ENCODE measurements around the gene FGF22.
"Not testable (repeated sequence)": the region's sequence is repeated elsewhere in the genome, so short reads cannot be mapped to it uniquely, and the experiment has no call there.

Gene FGF22

DNA sequence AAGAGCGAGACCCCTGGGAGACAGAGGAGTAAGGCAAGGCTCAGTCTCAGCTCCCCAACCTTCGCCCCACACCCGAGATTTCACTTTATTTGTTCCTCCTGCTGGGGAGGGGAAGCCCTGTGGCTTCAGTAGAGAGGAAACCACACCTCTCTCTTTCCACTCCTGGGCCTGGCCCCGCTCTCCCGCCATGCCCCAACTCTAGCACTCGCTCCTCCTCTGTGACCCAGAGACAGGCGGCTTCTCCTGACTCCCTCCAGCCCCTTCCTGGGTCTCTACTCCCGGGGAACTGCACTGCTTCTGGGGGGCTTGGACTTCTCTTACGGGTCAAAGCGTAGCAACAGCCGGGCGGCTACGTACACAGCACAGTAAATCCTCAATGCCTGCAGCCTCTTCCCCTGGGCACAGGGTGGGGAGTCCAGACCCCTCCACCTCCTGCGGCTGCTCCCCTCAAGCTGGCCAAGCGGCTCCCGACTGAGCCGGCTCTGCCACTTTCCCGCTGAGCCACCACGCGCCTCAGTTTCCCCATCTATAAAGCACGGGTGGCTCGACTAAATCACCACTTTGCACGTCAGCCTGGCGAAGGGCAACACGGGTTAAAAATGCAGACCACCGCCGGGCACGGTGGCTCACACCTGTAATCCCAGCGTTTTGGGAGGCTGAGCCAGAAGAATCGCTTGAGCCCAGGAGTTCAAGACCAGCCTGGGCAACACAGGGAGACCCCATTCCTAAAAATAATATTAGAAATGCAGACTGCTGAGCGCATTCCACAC is 21.9 kb downstream of the FGF22 start:
- no peak for DNase-seq

DNA sequence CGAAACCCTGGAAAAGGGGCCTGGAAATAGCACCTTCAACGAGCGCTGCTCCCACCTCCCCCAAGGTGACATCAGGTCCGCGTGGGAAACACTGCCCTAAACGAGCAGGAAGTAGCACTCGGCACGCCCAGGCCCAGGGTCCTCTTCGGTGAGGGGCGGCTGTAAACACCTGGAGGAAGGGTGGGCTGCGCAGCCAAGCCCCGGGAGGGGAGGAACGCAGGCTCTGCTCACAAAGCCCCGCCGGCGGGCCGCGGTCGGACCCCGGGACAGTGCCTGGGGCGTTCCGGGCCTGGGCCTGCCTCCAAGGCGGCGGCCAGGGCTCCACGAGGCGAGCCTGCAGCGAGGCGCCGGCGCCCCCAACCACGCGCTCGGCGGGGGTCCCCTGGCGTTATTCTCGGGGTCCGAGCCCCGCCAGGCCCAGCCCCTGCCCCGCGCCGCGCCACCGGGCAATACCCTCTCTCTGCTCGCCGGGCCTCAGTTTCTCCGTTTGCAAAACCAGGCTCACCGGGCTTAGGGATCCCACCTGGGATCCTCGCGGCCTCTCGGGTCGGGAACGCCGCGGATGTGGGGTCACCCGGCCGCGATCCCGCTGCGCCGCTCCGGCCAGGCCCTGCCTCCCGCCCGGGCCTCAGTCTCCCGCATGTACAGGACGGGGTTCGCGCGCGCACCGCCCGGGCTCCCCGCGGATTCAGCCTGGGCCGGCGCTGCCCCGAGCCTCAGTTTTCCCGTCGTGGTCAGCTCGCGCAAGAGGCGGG is 22.7 kb downstream of the FGF22 start:
- no peak for DNase-seq

DNA sequence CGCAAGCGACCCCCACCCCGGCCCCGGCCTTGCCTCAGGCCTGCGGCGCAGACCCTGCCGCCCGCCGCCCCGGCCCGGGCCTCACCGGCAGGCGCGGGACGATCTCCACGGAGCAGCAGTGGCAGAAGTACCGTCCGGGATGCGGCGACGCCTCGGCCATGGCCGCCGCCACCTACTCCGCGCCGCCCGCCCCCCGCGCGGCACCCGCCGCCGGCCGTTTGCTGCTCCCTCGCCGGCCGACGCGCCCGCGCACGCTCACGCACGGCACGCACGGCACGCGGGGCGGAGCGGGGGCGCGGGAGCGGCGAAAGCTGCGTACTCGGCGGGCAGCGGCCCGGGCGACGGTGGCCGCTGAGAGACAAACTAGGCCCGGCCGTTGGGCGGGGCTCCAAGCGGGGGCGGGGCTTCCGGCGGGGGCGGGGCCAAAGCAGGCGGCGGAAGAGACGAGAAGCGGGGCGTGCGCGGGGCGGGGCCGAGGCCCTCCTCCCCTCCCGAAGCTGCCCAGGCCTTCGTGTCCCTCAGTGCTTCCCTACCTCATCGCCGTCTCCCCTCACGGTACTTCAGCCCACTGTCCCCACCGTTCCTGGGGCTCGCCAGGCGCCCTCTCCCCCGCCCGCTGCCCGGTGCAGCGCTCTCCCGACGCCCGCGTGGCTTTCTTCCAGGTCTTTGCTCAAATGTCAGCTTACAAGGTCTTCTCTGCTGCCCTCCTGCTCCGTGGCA is 23.4 kb downstream of the FGF22 start, which contains the start of gene RNF126:
RNF126 (minus strand) TSS at position 253 of the 720 bp plus-strand sequence; CDS start at position 160, 93 bp downstream.
- peak; percentile 96 for DNase-seq

DNA sequence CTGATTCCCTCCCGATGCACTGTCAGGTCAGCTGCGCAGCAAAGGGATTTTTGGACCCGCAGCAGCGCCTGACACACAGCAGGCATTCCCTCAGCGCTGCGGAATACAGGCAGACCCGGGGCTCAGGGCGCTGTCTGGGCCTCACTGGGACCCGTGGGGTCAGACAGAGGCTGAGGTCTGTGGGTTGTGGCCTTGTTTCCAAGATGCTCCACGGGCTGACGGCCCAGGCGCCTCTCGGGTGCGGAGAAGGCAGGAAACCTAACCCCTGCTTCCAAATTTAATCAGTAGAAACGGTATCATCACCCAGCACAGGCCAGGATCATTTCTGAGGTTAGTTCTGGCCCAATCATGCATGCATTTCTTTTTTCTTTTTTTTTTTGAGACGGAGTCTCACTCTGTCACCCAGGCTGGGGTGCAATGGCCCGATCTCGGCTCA is 24.0 kb downstream of the FGF22 start:
- DNase-seq, result no peak

DNA sequence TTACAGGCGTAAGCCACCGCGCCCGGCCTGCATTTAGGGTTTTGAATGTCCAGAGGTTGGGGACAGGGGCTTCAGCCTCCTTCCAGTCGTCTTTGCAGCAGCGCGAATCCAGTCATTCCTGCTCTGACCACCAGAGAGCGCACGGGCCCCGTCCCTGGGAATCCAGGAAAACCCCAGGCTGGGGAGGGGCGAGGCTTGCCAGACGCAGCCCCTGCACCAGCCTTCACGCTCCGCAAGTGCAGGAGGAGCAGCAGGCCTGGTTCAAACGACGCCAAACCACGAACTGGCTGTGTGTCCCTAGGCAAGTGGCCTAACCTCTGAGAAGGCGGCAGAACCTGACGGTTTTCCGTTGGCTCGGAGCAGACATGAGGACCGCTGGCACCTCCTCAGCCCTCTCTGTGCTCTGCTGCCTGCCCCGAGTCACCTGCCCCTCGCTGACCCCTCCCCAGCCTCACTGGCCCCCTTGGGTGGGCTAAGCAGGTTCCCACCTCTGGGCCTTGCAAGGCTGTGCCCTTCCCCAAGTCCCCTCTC is 25.3 kb downstream of the FGF22 start:
- DNase-seq, result peak; percentile 87

DNA sequence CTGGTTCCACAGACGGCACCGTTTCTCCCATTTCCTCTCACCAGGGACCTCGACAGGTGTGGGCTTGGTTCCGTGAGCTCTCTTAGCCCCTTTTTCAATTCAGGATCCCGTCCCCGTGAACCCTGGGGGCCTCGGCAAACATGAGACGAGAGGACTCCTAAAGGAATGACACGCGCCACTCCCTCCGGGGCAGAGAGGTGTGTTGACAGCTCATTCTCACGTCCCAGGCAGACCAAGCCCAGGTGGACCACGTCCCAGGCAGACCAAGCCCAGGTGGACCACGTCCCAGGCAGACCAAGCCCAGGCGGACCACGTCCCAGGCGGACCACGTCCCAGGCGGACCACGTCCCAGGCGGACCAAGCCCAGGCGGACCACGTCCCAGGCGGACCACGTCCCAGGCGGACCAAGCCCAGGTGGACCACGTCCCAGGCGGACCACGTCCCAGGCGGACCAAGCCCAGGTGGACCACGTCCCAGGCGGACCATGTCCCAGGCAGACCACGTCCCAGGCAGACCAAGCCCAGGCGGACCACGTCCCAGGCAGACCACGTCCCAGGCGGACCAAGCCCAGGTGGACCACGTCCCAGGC is 27.4 kb downstream of the FGF22 start:
- DNase-seq, result not testable (repeated sequence)

DNA sequence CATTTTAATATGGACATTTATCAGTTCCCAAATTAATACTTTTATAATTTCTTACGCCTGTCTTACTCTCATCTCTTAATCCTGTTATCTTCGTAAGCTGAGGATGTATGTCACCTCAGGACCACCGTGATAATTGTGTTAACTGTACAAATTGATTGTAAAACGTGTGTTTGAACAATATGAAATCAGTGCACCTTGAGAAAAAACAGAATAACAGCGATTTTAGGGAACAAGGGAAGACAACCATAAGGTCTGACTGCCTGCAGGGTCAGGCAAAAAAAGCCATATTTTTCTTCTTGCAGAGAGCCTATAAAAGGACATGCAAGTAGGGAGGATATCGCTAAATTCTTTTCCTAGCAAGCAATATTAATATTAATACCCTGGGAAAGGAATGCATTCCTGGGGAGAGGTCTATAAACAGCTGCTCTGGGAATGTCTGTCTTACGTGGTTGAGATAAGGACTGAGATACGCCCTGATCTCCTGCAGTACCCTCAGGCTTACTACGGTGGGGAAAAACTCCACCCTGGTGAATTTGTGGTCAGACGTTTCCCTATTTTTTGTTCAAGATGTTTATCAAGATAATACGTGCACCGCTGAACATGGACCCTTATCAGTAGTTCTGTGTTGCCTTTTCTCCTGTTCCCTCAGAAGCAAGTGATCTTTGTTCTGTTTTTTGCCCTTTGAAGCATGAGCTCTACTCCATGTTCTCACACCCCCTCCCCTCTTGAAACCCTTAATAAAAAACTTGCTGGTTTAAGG is 29.2 kb downstream of the FGF22 start:
- not testable (repeated sequence) for DNase-seq

DNA sequence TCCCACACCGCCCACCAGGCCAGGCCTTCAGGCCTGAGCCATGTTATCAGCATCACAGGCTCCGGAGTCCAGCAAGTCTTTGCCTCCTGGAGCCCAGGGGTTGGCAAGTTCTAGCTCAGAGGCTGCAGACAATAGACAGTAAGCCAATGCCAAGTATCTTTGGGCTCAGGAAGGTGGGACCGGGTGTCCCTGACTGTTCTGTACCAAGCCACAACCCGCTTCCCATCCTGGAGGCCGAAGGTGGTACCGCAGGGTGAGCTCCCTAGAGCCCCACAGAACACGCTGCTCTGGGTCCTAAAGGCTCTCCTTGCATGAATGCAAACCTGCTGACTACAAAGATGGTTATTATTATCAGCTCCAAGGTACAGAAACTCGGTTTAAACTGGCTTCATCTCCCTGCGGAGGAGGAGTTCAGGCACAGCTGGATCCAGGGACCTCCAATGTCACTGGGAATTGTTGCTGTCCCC is 31.0 kb downstream of the FGF22 start:
- DNase-seq, result no peak

DNA sequence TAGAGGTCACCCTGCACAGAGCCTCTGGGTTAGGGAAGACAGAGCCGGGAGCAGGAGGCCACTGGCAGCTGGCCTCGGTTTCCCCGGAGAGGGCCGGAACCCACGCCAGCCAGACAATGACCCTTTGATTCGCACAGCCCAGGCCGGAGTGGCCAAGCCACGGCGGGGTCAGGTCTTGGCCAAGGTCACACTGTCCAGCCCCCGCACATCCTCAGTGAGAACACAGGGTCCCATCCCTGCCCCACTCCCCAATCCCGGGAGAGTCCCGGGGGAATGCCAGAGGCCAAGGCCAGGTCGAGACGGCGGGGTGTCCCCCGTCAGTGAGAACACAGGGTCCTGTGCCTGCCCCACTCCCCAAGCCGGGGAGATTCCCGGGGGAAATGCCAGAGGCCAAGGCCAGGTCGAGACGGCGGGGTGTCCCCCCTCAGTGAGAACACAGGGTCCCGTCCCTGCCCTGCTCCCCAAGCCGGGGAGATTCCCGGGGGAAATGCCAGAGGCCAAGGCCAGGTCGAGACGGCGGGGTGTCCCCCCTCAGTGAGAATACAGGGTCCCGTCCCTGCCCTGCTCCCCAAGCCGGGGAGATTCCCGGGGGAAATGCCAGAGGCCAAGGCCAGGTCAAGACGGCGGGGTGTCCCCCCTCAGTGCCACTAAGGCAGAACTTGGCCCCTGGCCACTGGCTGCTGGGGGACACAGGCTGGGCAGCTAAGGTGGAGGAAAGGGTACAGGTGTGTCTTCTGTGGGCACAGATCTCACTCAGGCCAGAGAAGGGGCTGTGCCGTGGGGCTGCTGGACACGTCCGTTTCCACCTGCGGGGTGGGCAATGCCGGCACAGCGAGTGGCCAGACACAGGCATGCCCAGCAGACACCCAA is 34.8 kb downstream of the FGF22 start:
- DNase-seq, result no peak

DNA sequence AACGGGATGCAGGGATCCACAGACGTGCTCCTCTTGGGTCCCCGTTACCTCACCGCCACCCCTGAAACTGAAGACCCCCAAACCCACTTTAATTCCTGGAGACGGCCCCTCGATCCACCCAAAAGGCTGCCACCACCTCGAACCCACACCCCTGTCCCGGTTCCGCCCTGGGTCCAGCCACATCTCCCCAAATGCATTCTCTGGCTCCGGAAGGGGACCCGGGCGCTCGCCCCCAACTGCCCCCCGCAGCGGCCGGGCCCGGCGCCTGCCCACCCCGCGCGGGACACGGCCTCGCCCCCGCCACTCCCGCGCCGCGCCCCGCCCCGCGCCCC is 36.3 kb downstream of the FGF22 start:
- DNase-seq, result no peak

DNA sequence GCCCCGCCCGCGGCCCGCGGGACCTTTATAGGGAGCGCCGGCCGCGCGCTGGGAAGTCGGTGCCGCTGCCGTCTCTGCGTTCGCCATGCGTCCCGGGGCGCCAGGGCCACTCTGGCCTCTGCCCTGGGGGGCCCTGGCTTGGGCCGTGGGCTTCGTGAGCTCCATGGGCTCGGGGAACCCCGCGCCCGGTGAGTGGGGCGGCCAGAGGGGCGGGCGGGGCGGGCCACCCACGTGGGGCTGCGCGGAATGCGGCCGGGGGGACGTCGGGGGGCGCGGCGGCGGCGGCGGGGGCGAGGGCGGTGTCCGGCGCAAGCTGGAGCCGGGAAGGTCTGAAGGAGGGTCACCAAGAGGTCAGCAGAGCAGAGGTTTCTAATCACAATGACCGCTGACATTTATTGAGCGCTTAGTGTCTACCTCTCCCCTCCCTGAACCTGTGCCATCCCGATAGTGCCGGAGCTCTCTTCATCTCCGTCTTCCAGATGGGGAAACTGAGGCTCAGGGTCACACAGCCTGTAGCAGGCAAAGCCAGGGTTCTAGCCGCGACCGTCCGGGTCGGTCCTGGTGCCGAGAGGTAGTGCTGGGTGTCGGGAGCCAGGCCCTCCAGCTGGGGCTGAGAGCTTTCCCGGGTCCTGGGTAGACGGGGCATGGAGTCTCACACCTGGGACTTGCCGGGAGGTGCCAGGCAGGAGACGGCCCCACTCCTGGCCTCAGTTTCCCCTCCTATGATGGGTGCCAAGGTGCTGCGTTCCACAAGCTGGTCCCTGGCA is 36.8 kb downstream of the FGF22 start, which contains the start of gene FSTL3:
FSTL3 (plus strand) TSS at position 54 of the 767 bp plus-strand sequence; CDS start at position 86, 32 bp downstream.
- DNase-seq, result no peak

DNA sequence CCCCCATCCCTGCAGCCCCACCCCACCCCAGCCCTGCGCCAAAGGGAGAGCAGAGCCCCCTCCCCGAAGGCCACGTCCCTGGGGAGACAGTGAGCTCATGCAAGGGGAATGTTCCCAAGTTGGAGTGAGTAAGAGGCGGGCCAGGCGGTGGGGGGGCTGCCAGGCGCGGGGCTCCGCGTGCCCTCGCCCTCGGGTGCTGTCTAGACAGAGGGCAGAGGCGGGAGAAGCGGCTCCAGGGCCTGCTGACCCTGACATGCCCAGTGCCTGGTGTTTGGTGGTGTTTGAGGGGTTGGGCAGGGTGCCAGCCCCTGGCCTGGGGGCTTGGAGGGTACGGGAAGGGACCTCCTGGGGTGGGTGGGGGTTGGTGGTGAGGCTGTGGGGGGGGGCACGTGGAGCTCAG is 37.5 kb downstream of the FGF22 start:
- peak; percentile 74 for DNase-seq

DNA sequence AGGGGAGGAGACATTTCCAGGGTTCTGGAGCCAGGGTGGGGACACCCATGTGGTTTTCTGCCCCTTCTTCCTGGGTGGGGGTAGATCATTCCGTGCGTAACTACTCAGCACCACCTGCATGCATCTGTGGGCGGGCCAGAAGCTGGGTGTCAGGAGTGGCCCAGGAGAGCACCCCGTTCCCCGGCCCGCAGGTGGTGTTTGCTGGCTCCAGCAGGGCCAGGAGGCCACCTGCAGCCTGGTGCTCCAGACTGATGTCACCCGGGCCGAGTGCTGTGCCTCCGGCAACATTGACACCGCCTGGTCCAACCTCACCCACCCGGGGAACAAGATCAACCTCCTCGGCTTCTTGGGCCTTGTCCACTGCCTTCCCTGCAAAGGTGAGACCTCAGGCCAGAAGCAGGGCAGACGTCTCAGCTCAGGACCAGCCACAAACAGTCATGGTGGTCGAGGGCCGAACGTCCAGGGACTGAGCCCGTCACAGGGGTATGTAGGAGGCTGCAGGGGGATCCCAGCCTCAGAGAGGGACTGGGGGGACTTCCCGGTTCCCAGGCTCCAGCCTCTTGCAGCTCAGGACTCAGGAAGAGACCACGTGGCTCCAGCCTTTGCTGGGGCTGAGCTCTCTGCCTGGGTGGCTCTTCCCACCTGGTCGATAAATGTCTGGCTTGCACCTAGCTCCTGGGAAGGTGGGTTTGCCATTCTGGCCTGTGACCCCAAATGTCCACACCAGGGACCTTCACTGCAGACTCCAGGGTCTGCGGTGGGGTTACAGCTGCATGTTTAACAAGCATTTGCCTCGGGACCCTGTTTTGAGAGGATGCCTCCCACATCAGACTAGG is 38.1 kb downstream of the FGF22 start:
- DNase-seq, result no peak

DNA sequence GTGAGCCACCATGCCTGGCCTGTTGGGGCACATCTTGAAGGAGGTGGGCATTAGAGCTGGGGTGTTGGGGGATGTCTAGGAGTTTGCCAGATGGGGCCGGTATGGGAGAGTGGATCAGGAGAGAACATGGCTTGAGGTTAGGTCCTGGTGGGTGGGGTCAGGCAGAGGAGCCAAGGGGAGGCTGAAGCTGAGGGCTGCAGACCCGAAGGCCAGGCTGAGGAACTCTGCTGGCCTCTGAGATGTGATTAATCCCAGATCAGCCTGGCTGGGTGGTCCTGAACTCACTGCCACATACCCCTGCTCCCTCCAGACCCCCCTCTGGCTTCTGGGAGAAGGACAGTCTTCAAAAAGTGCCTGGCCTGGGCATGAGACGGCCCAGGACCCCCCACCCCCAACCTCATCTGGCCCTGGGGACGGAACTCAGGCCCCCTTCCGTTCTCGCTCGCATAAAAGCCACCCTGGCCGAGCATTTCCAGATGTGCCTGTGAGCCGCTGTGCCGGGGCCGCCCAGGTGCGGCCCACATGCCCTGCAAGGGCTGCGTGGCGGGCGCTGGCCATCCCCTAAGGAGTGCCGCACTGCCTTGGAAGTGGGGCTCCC is 39.2 kb downstream of the FGF22 start:
- DNase-seq, result no peak

DNA sequence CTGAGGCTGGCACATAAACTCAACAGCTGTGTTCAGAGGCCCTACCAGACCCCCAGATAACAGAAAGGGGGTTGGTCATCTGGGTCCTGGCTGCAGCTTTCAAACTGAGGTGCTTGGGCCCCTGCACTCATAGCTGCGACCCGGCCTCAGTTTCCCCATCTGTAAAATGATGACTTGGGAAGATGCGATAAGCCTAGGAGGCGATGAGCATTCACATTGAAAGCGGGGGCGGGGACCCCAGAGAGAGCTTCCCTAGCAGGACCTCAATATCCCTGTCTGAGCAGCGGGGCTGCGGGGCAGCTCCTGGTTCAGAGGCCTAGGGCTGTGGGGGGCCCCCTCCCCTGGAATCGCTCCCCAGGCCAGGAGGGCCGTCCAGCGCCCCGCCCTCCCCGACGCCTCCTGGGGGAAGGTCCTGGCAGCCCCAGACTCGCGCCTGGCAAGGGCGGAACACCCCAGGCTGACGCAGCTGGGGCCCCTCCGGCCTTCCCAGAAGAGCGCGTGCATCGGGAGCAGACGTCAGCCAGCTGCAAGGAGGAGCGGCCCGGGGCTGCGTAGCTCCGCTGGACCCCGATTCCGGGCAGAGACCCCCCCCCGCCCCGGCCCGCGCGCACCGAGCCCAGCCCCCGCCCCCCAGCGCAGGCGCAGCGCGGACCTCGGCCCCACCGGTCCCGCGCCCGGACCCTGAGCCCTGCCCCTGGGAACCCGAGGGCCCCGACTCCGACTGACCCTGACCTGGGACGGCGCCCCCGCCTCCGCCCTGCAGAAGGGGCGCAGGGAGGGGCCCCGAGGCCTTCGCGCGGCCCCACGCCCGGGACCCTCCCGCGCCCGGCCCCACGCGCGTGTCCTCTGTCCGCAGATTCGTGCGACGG is 40.0 kb downstream of the FGF22 start:
- DNase-seq, result peak; percentile 89

DNA sequence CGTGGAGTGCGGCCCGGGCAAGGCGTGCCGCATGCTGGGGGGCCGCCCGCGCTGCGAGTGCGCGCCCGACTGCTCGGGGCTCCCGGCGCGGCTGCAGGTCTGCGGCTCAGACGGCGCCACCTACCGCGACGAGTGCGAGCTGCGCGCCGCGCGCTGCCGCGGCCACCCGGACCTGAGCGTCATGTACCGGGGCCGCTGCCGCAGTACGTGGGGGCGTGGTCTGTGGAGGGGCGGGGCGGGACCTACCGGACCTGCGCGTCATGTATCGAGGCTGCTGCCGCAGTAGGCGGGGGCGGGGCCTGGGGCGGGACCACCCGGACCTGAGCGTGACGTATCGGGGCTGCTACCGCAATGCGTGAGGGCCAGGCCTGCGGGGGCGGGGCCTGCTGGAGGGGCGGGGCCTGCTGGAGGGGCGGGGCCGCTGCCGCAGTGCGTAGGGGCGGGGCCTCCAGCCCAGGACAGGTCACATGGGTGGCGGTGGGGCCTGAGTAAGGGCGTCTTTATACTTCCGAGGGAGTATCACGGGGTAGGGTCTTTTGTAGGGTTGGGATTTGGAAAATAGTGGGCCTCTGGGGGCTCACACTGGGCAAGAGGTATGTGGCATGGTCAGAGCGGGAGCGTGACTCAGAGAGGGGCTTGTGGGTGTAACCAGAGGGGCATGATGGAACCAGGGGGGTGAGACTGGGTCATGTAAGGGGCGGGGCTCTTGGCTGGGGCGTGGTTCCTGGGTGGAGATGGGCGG is 40.8 kb downstream of the FGF22 start:
- peak; percentile 100 for DNase-seq
